Keratinocyte (primary cell): ENCODE results near the gene REEP2. TPM values are rescaled to one million over a fixed set of nuclear protein-coding genes. Genes with fewer than 3 reads are reported as not detected.
A peak's percentile ranks its signal among the peaks of the same experiment; 100 is the strongest.
"Not testable (repeated sequence)": the region's sequence is repeated elsewhere in the genome, so short reads cannot be mapped to it uniquely, and the experiment has no call there.

Experiments used
- DNase-seq: peaks from one replicate; pipeline ENCODE4 v3.0.0-alpha.2; 2011; ENCODE audit warnings: low read depth, missing footprints, low spot score
- FAIRE-seq: peaks from 2 replicates; lab custom pipeline; 2011; peaks lifted over from hg19 to GRCh38; lab: Jason Lieb, UNC
- H2AFZ ChIP-seq: 2 replicates; pipeline ENCODE4 v1.6.0; 2012; ENCODE audit warnings: low read length, control low read depth, inconsistent platforms; ENCODE audit not compliant: control insufficient read depth
- H3K27ac ChIP-seq: 2 replicates; pipeline ENCODE4 v1.5.1; 2011; ENCODE audit warnings: low read length; ENCODE audit not compliant: control insufficient read depth, insufficient read depth
- H3K27me3 ChIP-seq: 3 replicates; pipeline ENCODE4 v1.6.0; 2011; ENCODE audit warnings: low read length; ENCODE audit not compliant: control insufficient read depth, insufficient read depth; ENCODE audit errors: extremely low read depth
- H3K36me3 ChIP-seq, 2 experiments: 2 replicates in 1 of 2; 3 replicates in 1 of 2; pipeline ENCODE4 v1.5.1; 2011; ENCODE audit warnings: low read length in 2 of 2, mild to moderate bottlenecking in 1 of 2; ENCODE audit not compliant: control insufficient read depth in 2 of 2, insufficient read depth in 2 of 2; ENCODE audit errors: extremely low read depth in 1 of 2
- H3K4me1 ChIP-seq: 3 replicates; pipeline ENCODE4 v1.5.1; 2011; ENCODE audit warnings: low read length; ENCODE audit not compliant: control insufficient read depth, insufficient read depth; ENCODE audit errors: extremely low read depth
- H3K4me2 ChIP-seq: 3 replicates; pipeline ENCODE4 v1.6.0; 2011; ENCODE audit warnings: low read depth, low read length; ENCODE audit not compliant: control insufficient read depth, insufficient read depth; ENCODE audit errors: extremely low read depth
- H3K4me3 ChIP-seq, 3 experiments: fragments of 200-600 bp in 1 of 3; sonication (generic) in 1 of 3; 2 replicates in 2 of 3; 3 replicates in 1 of 3; pipeline ENCODE4 v1.5.1; 2011 to 2016; ENCODE audit warnings: low read length in 3 of 3, mild to moderate bottlenecking in 3 of 3, control low read depth in 2 of 3, inconsistent platforms in 1 of 3, low read depth in 1 of 3, mixed read lengths in 1 of 3, mixed run types in 1 of 3, moderate library complexity in 1 of 3; ENCODE audit not compliant: control insufficient read depth in 2 of 3, insufficient read depth in 2 of 3; ENCODE audit errors: extremely low read depth in 1 of 3
- H3K79me2 ChIP-seq: 2 replicates; pipeline ENCODE4 v1.6.0; 2012; ENCODE audit warnings: low read length; ENCODE audit not compliant: control insufficient read depth, insufficient read depth
- H3K9ac ChIP-seq: 3 replicates; pipeline ENCODE4 v1.6.0; 2011; ENCODE audit warnings: low read length; ENCODE audit not compliant: control insufficient read depth, insufficient read depth; ENCODE audit errors: extremely low read depth
- H3K9me1 ChIP-seq: 3 replicates; pipeline ENCODE4 v1.6.0; 2011; ENCODE audit warnings: low read length; ENCODE audit not compliant: control insufficient read depth, insufficient read depth; ENCODE audit errors: extremely low read depth
- H3K9me3 ChIP-seq: 2 replicates; pipeline ENCODE4 v1.5.1; 2012; ENCODE audit warnings: low read depth, low read length; ENCODE audit not compliant: control insufficient read depth
- H4K20me1 ChIP-seq: 3 replicates; pipeline ENCODE4 v1.6.0; 2011; ENCODE audit warnings: low read length; ENCODE audit not compliant: control insufficient read depth, insufficient read depth; ENCODE audit errors: extremely low read depth
- CTCF ChIP-seq, 3 experiments: IDR thresholded peaks in 1 of 3; conservative IDR thresholded peaks in 1 of 3; optimal IDR thresholded peaks in 1 of 3; 2 replicates in 2 of 3; 3 replicates in 1 of 3; pipeline versions ENCODE3 to v1.5.1; 2011; ENCODE audit warnings: low read length in 3 of 3, mild to moderate bottlenecking in 3 of 3, moderate library complexity in 2 of 3, control low read depth in 1 of 3, inconsistent platforms in 1 of 3; ENCODE audit not compliant: insufficient read depth in 2 of 3; ENCODE audit errors: extremely low read depth in 1 of 3
- EZH2 ChIP-seq: IDR thresholded peaks from one replicate; pipeline ENCODE4 v1.6.1; 2012; ENCODE audit warnings: inconsistent platforms, mild to moderate bottlenecking, low read length, moderate library complexity
- dilution Hi-C: fragments of 300-500 bp; cut with MboI; formaldehyde crosslinking; loops from one replicate; pipeline ENCODE4 v1.7.0; 2020; ENCODE audit warnings: low sequenced_read_pairs; ENCODE audit not compliant: extremely low pct_ligation_motif_present
- polyA plus RNA-seq, 5 experiments: library from polyadenylated mRNA; depleted of rRNA in 3 of 5; stranded (reverse) in 3 of 5; stranded (forward) in 1 of 5; unstranded in 1 of 5; fragments of >200 nt; gene quantifications; 1 replicate in 1 of 5; 2 replicates in 3 of 5; 3 replicates in 1 of 5; pipeline versions ENCODE4 v1.2.1 to v1.2.3, GENCODE V29; 2011 to 2012; ENCODE audit warnings: missing spikeins in 2 of 5, low read depth in 1 of 5, low replicate concordance in 1 of 5

Gene REEP2
- polyA plus RNA-seq, 1 donor (not counting 4 experiments of a cell fraction or from before 2014, with no cell fraction given) = 0.35 TPM

- no peak for FAIRE-seq
- peak overlapping the region; percentile 76 for H2AFZ ChIP-seq
- dilution Hi-C loops = no loop called here
Measured at GRCh38 chr5:138472353-138472752, 33.5 kb downstream of the REEP2 start.

GRCh38 chr5:138473151-138473550 is 34.3 kb downstream of the REEP2 start:
- H3K27ac ChIP-seq, H3K9me1 ChIP-seq, H3K9me3 ChIP-seq, H2AFZ ChIP-seq, DNase-seq, H3K4me3 ChIP-seq, H3K36me3 ChIP-seq, H3K4me2 ChIP-seq, dilution Hi-C loops, H3K79me2 ChIP-seq, H3K9ac ChIP-seq, FAIRE-seq, H4K20me1 ChIP-seq, H3K27me3 ChIP-seq: not testable (repeated sequence)
- H3K4me1 ChIP-seq = peaks cover 29% of the 10 kb centered on the region

More at GRCh38 chr5:138472353-138472752, 33.5 kb downstream of the REEP2 start:
- H3K79me2 ChIP-seq = no peaks in the 10 kb centered on the region
- no peak for DNase-seq
- H3K27ac ChIP-seq = no peak overlapping the region
- no peaks in the 10 kb centered on the region for H3K9me1 ChIP-seq
- no peaks in the 10 kb centered on the region for H3K9me3 ChIP-seq
- no peak overlapping the region for H3K4me3 ChIP-seq
- no peaks in the 10 kb centered on the region for H3K27me3 ChIP-seq
- no peak overlapping the region for H3K9ac ChIP-seq
- TF ChIP-seq CTCF (optimal IDR thresholded peaks at IDR 0.05 in 1 of 3, IDR thresholded peaks at IDR 0.05 in 1 of 3, conservative IDR thresholded peaks at IDR 0.05 in 1 of 3; ENCODE audit: extremely low read depth in 1 of 3, insufficient read depth in 2 of 3, low read length in 3 of 3) = no peak
- H3K36me3 ChIP-seq = peaks cover 6 to 12% of the 10 kb centered on the region in 2 experiments
- H3K4me2 ChIP-seq = peak overlapping the region; percentile 23
- peaks cover 2% of the 10 kb centered on the region for H4K20me1 ChIP-seq
- peaks cover 28% of the 10 kb centered on the region for H3K4me1 ChIP-seq

- Histone ChIP-seq H3K4me3 (no peak overlapping the region), H3K4me1 (peaks cover 18% of the 10 kb centered on the region), H3K9ac (no peak overlapping the region), H2AFZ (peak overlapping the region; percentile 76), H3K36me3 (no peaks in the 10 kb centered on the region), H3K79me2 (no peaks in the 10 kb centered on the region), H3K27me3 (no peaks in the 10 kb centered on the region), H3K9me1 (no peaks in the 10 kb centered on the region), H4K20me1 (no peaks in the 10 kb centered on the region), H3K27ac (peak overlapping the region; percentile 3), H3K4me2 (peak overlapping the region; percentile 64), H3K9me3 (no peaks in the 10 kb centered on the region)
- dilution Hi-C loops = no loop called here
- DNase-seq (no peak), FAIRE-seq (no peak)
- TF ChIP-seq EZH2 (no peak), CTCF (optimal IDR thresholded peaks at IDR 0.05 in 1 of 3, IDR thresholded peaks at IDR 0.05 in 1 of 3, conservative IDR thresholded peaks at IDR 0.05 in 1 of 3; ENCODE audit: extremely low read depth in 1 of 3, insufficient read depth in 2 of 3, low read length in 3 of 3) (no peak)
Measured at GRCh38 chr5:138476918-138477317, 38.1 kb downstream of the REEP2 start.
